WERI-Rb-1 (cell line): ENCODE data around the gene FUT2.

Source experiments
- DNase-seq: peaks from one replicate; pipeline ENCODE4 v3.0.0-alpha.2; 2020
- H3K27ac ChIP-seq: fragments of 250-450 bp; sonication (Bioruptor Pico); 2 replicates; pipeline ENCODE4 v1.5.1; 2020; ENCODE audit warnings: mild to moderate bottlenecking, moderate library complexity
- H3K27me3 ChIP-seq: fragments of 250-450 bp; sonication (Bioruptor Pico); 2 replicates; pipeline ENCODE4 v1.5.1; 2021; ENCODE audit warnings: mild to moderate bottlenecking, low read depth, moderate library complexity; ENCODE audit not compliant: insufficient read depth, severe bottlenecking
- H3K36me3 ChIP-seq: fragments of 250-450 bp; sonication (Bioruptor Pico); 2 replicates; pipeline ENCODE4 v1.5.1; 2020; ENCODE audit warnings: mild to moderate bottlenecking, moderate library complexity
- H3K4me3 ChIP-seq: 2 replicates; pipeline ENCODE4 v1.5.1; 2011; ENCODE audit warnings: low read depth, mild to moderate bottlenecking, control low read depth, low read length
- H3K9me3 ChIP-seq: fragments of 250-450 bp; sonication (Bioruptor Pico); 2 replicates; pipeline ENCODE4 v1.5.1; 2021; ENCODE audit warnings: mild to moderate bottlenecking, moderate library complexity; ENCODE audit not compliant: severe bottlenecking
- TF ChIP-seq, protein P1 (sequence below): IDR thresholded peaks from 2 replicates; pipeline ENCODE4 v1.5.1; 2011; ENCODE audit warnings: low read depth, mild to moderate bottlenecking, control low read depth, inconsistent platforms, low read length

FUT2 gene

DNA sequence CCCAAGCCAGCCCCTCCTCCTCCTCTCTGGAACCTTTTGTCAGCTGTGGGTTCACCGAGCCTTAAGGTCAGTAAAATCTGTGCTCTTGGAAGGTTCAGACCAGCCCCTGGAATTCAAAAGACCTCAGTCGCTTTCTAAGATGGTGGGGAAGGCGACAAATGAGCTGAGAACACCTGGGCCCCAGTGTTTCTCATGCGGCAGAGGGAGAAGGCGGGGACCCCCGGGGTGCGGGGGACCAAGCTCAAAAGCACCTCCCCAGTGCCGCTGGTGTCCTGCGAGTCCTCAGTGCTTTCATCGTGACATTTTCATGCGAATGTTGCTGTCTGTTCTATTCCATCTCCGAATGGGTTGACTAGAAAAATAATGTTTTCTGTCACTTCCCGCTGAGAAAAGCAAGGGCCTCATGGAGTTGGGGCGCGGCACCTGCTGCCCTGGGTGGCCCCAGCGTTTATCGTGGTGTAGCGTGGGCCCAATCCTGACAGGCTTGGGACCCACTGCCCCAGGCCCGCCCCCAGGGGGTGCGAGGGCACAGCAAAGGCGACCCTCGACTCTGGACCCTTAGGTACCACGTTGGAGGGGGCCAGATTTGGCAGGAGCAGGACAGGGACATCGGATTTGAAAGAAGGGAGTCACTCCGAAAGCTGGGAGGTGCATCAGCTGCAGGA lies 22.2 kb upstream of the FUT2 start:
- no peak for DNase-seq
- Histone ChIP-seq H3K9me3 (no peaks in the 10 kb centered on the region), H3K27ac (no peak overlapping the region), H3K27me3 (no peaks in the 10 kb centered on the region), H3K36me3 (no peaks in the 10 kb centered on the region), H3K4me3 (no peak overlapping the region)
- TF ChIP-seq, protein P1, sequence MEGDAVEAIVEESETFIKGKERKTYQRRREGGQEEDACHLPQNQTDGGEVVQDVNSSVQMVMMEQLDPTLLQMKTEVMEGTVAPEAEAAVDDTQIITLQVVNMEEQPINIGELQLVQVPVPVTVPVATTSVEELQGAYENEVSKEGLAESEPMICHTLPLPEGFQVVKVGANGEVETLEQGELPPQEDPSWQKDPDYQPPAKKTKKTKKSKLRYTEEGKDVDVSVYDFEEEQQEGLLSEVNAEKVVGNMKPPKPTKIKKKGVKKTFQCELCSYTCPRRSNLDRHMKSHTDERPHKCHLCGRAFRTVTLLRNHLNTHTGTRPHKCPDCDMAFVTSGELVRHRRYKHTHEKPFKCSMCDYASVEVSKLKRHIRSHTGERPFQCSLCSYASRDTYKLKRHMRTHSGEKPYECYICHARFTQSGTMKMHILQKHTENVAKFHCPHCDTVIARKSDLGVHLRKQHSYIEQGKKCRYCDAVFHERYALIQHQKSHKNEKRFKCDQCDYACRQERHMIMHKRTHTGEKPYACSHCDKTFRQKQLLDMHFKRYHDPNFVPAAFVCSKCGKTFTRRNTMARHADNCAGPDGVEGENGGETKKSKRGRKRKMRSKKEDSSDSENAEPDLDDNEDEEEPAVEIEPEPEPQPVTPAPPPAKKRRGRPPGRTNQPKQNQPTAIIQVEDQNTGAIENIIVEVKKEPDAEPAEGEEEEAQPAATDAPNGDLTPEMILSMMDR: no peak

- no peak for DNase-seq
- Histone ChIP-seq H3K4me3 (no peak overlapping the region), H3K9me3 (no peaks in the 10 kb centered on the region), H3K27me3 (no peaks in the 10 kb centered on the region), H3K36me3 (no peaks in the 10 kb centered on the region), H3K27ac (no peak overlapping the region)
- TF ChIP-seq, protein P1: no peak
Observed at GRCh38 chr19:48674216-48674809, 21.5 kb upstream of the FUT2 start.

DNA sequence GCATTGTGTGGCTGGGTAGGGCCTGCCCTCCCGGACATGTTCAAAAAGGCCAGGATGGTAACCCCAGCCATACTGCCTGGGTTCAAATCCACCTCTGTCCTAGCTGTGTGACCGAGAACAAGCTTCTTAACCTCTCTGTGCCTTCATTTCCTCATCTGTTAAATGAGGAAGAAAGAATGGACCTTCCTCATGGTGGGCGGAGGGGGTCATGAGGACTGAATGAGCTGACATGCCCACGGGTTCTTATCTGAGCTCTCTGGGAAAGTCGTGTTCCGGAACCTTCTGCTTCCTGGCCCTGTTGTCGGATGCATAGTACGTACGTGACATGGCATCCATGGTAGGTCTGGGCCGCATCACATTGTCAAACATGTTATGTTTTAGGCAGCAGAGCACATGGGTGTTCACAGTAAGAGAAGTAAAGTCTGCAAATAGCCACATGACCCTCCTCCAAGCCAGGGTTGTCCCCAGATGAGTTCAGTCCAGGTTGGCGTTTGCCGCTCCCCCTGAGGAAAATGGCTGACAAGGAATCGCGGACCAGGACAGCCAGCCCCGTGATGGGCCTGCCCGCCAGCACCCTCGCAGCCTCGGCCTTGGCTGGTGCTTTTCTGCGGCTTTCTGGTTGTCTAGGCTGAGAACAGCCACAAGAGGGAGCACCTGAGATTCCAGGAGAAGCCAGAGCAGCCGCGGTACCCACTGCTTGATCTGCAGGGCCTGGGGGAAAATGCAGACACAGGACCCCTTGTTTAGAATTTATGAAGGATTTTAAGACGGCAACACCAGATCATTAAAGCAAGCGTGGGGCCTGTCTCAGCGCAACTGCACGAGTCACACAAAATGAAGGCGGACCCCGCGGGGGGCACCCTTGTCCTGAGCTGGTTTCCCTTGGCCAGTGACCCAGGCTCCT lies 20.6 kb upstream of the FUT2 start:
- DNase-seq: peak; percentile 89
- Histone ChIP-seq H3K9me3 (no peaks in the 10 kb centered on the region), H3K27ac (no peak overlapping the region), H3K27me3 (no peaks in the 10 kb centered on the region), H3K36me3 (no peaks in the 10 kb centered on the region), H3K4me3 (no peak overlapping the region)
- TF ChIP-seq, protein P1: peak; percentile 75

GRCh38 chr19:48676487-48676886 lies 19.3 kb upstream of the FUT2 start:
- Histone ChIP-seq H3K27me3 (no peaks in the 10 kb centered on the region), H3K27ac (no peak overlapping the region), H3K4me3 (no peak overlapping the region), H3K9me3 (no peaks in the 10 kb centered on the region), H3K36me3 (no peaks in the 10 kb centered on the region)
- no peak for DNase-seq
- TF ChIP-seq, protein P1: no peak

DNA sequence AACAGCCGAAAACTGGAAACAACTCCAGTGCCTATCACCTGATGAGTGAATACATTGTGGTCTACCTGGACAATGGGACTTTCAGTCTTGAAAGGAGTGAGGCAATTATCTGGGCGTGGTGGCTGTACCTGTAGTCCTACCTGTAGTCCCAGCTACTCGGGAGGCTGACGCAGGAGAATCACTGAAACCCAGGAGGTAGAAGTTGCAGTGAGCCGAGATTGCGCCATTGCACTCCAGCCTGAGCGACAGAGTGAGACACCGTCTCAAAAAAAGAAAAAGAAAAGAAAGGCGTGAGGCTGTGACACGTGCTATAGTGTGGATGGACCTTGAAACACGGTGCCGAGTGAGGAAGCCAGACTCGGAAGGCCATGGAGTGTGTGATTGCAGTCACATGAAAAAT lies 18.9 kb upstream of the FUT2 start:
- H3K27ac ChIP-seq: no peak overlapping the region
- H3K4me3 ChIP-seq: no peak overlapping the region
- H3K9me3 ChIP-seq: no peaks in the 10 kb centered on the region
- H3K27me3 ChIP-seq: no peaks in the 10 kb centered on the region
- DNase-seq: no peak
- no peaks in the 10 kb centered on the region for H3K36me3 ChIP-seq
- TF ChIP-seq, protein P1: no peak
